RWPE1 (cell line): Measurements from ENCODE around the gene CSF1R.

ENCODE experiments used
- CTCF ChIA-PET: fragments of 350-600 bp; sonication (Branson Sonifier 250); formaldehyde crosslinking; extraction: SDS; loops from one replicate; lab custom pipeline; 2021; lab: Yijun Ruan, JAX
- POLR2A ChIA-PET: fragments of 400-600 bp; formaldehyde crosslinking; extraction: SDS; loops from one replicate; lab custom pipeline; 2020; ENCODE audit warnings: antibody characterized with exemption; ENCODE audit not compliant: low non-redundant PET; lab: Yijun Ruan, JAX
- DNase-seq: peaks from one replicate; pipeline ENCODE4 v3.0.0; 2012; ENCODE audit warnings: low spot score
- H3K27ac ChIP-seq: fragments of 450-650 bp; 2 replicates; pipeline ENCODE4 v1.5.1; 2017
- CTCF ChIP-seq: fragments of 450-650 bp; conservative IDR thresholded peaks from 2 replicates; pipeline ENCODE4 v1.5.1; 2017; ENCODE audit warnings: low read depth, mild to moderate bottlenecking

The CSF1R gene

GRCh38 chr5:150024346-150024984 lies 61.9 kb downstream of the CSF1R start:
- TF ChIP-seq CTCF, result no peak
- CTCF ChIA-PET, result interaction anchor here (0.6 kb wide), 2 partner anchors 86 to 1715 kb away, joined by 3 to 4 read pairs; no protein-coding TSS in a partner anchor

GRCh38 chr5:150023136-150023535 lies 63.2 kb downstream of the CSF1R start:
- DNase-seq, result no peak
- no peak for TF ChIP-seq CTCF
- ChIA-PET CTCF (interaction anchor here (0.6 to 1.2 kb wide), 3 partner anchors 18 to 29 kb away, joined by 3 to 4 read pairs (median 4); partner anchors contain the start of genes HMGXB3 and TIGD6), POLR2A (no interaction called here)
- H3K27ac ChIP-seq, result peak overlapping the region; percentile 95

More at GRCh38 chr5:150024346-150024984, 61.9 kb downstream of the CSF1R start:
- POLR2A ChIA-PET, result no interaction called here
- DNase-seq, result no peak
- no peak overlapping the region for H3K27ac ChIP-seq

- ChIA-PET CTCF (interaction anchor here (0.6 to 1.2 kb wide), 5 partner anchors 18 to 247 kb away, joined by 3 to 4 read pairs (median 4); partner anchors contain the start of genes HMGXB3 and TIGD6), POLR2A (interaction anchor here (0.6 kb wide), 1 partner anchor 388 kb away, joined by 6 read pairs; no protein-coding TSS in a partner anchor)
- peak overlapping the region; percentile 95 for H3K27ac ChIP-seq
- no peak for DNase-seq
- no peak for TF ChIP-seq CTCF
Observed at GRCh38 chr5:150022681-150023080, 63.7 kb downstream of the CSF1R start.

- DNase-seq, result peak; percentile 87
- no peak for TF ChIP-seq CTCF
- ChIA-PET POLR2A (interaction anchor here (0.6 kb wide), 2 partner anchors 26 to 389 kb away, joined by 4 to 6 read pairs; no protein-coding TSS in a partner anchor), CTCF (interaction anchor here (0.6 to 1.4 kb wide), 5 partner anchors 19 to 429 kb away, joined by 3 to 8 read pairs (median 4); no protein-coding TSS in a partner anchor)
- H3K27ac ChIP-seq, result peak overlapping the region; percentile 95
Observed at GRCh38 chr5:150022158-150022531, 64.2 kb downstream of the CSF1R start.

- ChIA-PET POLR2A (interaction anchor here (0.6 kb wide), 2 partner anchors 21 to 27 kb away, joined by 3 to 4 read pairs; no protein-coding TSS in a partner anchor), CTCF (interaction anchor here (0.6 to 1.4 kb wide), 4 partner anchors 19 to 428 kb away, joined by 3 to 8 read pairs (median 4); no protein-coding TSS in a partner anchor)
- no peak for TF ChIP-seq CTCF
- DNase-seq, result peak; percentile 88
- peak overlapping the region; percentile 95 for H3K27ac ChIP-seq
Observed at GRCh38 chr5:150021491-150022157, 64.7 kb downstream of the CSF1R start.

- POLR2A ChIA-PET, result no interaction called here
- H3K27ac ChIP-seq, result peak overlapping the region; percentile 74; the same call in 1 of the 2 replicates
- CTCF ChIA-PET, result no interaction called here
- no peak for TF ChIP-seq CTCF
- no peak for DNase-seq
Observed at GRCh38 chr5:150020249-150020648, 66.1 kb downstream of the CSF1R start.
